ENCODE measurements around the gene MSRB1.
"Not testable (repeated sequence)": the region's sequence is repeated elsewhere in the genome, so short reads cannot be mapped to it uniquely, and the experiment has no call there.

MSRB1 gene

DNA sequence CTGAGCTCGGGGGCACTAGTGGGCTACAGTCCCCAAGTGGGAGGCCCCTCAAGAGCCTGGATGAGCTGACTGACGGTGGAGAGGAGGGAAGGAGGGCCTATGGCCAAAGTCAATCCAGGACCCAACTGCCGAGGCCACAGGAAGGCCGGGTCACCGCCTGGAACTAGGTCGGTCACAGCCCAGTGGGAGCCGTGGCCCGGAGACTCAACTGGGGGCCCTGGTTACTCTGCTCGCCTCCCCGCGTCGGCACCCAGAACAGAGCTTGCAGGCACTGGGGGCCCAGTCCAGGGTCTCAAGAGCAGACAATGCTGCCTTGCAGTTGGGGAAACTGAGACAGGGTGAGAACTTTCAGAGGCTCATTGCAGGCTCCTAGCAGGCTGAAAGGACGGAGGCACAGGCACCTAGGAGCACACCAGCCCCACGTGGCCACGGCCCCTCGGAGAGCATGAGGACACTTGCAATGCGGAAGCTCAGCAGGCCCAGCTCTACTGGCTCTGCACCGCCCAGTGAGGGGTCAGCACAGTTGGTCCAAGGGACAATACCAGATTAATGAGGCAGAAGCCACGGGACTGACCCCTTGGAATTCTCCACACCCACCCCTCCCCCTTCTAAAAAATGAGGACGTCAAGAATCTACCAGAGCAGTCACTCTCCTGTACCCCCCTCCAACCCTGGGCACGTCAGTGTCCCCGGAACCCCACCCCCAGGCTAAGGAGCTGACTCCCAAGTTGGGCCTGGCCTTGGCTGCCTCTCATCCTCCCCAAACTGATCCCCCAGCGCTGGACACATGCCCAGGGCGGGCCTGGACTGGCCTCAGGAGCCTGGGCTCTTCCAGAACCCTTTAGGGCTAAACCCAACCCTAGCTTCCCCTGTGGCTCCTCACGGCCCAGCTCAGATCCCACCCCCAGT, 27.0 kb downstream of the MSRB1 start:
- no peak for DNase-seq

DNA sequence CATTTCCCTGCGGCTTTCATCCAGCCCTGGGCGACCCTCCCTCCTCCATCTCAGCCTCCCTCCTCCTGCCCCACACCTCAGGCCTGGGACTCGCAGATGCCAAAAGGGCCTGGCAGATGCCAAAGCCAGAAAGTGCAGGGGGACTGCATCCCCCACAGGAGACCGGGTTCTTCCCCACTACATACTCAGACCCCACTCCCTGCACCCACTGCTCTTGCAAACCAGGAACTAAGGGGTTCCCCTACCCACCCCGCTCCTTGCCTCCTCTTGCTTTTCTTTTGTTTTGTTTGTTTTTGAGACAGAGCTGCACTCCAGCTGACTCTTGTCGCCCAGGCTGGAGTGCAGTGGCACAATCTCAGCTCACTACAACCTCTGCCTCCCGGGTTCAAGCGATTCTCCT, 28.0 kb downstream of the MSRB1 start:
- DNase-seq = no peak

GRCh38 chr16:1914084-1914608, 28.9 kb downstream of the MSRB1 start:
- DNase-seq = no peak

GRCh38 chr16:1913327-1914083, 29.5 kb downstream of the MSRB1 start:
- no peak for DNase-seq

DNA sequence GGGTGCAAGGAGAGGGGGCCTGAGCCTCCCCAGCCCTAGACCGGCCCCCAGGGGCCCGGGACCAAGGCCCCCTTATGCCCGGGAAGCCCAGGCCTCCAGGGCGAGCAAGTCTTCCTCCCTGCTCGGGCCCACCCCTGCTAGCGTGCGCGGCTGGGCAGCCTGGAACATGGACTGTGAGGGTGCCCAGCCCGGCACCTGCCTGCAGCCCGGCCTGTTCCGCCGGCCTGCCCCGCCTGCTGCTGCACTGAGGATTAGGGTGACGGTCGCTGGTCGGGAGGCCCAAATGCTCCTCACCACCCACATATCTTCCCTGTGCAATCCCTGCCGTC, 30.8 kb downstream of the MSRB1 start:
- no peak for DNase-seq

GRCh38 chr16:1911467-1912214, 31.4 kb downstream of the MSRB1 start:
- no peak for DNase-seq

- no peak for DNase-seq
Measured at GRCh38 chr16:1909561-1910231, 33.3 kb downstream of the MSRB1 start.

DNA sequence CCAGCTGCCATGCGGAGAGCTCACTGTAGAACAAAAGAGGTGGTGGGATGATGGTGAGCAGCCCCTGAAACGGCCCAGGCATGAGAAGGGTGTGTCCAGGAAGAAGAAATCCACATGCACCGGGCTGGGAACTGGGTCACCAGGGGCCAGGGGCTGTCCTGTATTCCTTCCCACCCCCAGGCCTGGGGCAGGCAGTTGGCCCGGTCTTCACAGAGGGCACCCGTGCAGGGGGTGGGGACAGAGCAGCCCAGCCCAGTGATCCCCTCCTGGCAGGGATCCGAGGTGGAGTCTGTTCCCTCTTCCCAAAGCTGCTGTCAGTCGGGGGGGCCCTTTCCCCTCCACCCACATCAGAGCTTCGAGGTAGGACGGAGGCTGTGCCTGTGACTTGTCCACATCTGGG, 34.0 kb downstream of the MSRB1 start:
- no peak for DNase-seq

DNA sequence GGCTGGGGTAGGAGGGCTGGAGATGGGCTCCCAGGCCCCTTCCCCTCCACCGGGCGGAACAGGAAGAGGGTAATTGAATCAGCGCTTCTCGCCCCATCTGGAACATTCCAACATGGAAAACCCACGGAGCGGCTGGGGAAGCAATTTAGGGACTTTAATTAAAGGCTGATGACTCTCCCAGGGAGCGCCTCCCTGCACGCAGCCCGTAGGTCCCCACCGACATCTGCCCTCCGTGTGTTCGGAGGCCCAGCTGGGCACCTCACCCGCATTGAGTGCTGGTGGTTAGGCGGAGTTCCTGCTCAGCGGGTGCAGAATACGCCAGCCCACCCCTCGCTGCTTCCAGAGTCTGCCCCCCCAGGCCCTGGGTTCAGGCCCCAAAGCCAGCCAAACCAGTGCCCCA, 34.8 kb downstream of the MSRB1 start:
- no peak for DNase-seq

- no peak for DNase-seq
Measured at GRCh38 chr16:1907226-1907860, 35.7 kb downstream of the MSRB1 start.

DNA sequence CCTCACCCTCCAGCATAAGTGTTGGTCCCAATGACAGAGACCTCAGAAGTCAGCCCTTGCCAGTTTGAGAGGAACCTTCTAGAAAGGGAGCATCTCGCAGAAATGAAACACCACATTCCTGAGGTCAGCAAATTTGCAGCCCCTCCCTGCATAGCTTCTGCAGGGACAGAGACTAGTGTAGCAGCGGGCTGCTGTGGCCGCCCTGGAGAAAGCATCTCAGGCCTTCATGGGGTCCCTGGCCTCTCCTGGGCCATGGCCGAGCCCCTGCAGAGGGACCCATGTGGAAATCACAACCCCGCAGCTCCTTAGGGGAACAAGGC, 36.2 kb downstream of the MSRB1 start:
- no peak for DNase-seq

GRCh38 chr16:1906055-1906845, 36.7 kb downstream of the MSRB1 start:
- no peak for DNase-seq

- DNase-seq = no peak
Measured at GRCh38 chr16:1903845-1904840, 38.9 kb downstream of the MSRB1 start.

GRCh38 chr16:1903220-1903574, 39.8 kb downstream of the MSRB1 start:
- DNase-seq = no peak

- DNase-seq = no peak
Measured at GRCh38 chr16:1902547-1903219, 40.3 kb downstream of the MSRB1 start.

GRCh38 chr16:1900452-1900774, 42.6 kb downstream of the MSRB1 start:
- no peak for DNase-seq

- no peak for DNase-seq
Measured at GRCh38 chr16:1899641-1900451, 43.2 kb downstream of the MSRB1 start.

DNA sequence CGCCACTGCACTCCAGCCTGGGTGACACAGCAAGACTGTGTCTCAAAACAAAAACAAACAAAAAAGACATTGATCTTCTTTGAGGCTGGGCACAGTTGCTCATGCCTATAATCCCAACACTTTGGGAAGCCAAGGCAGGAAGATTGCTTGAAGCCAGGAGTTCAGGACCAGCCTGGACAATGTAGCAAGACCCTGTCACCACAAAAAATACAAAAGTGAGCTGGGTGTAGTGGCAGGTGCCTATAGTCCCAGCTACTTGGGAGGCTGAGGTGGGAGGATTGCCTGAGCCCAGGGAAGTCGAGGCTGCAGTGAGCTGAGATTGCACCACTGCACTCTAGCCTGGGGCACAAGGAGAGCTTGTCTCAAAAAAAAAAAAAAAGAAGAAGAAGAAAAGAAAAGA, 45.3 kb downstream of the MSRB1 start:
- not testable (repeated sequence) for DNase-seq
